ENCODE data around the gene ATE1. TPM values are rescaled to one million over a fixed set of nuclear protein-coding genes. Genes with fewer than 3 reads are reported as not detected.

ATE1 gene
- total and polyA plus RNA-seq, 2 donors (not counting 1 experiment from before 2014, with no cell fraction given) = 8.2 to 32.0 TPM

DNA sequence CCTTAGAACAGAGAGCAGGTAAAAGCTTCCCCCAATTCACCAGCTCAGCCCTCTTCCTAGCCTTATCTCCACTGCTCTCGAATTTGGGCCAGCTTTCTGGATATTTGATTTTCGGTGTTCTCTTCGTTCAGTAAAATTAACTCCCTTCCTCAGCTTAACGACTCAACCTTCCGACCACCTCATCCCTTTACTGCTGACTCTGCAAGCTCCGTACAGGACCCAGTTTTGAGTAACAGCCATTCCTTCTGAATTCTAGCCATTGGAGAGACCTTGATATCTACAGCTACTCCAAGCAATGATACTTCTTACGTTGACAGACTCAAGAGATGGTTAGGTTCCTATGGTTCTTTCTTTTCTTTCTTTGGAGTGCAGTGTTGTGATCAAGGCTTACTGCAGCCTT, 65.8 kb downstream of the ATE1 start:
- Histone ChIP-seq H3K27me3 (replicated peaks in 1 of 4; ENCODE audit: control extremely low read depth in 1 of 4, control insufficient read depth in 3 of 4, insufficient read depth in 4 of 4, low read length in 3 of 4) (no peaks in the 10 kb centered on the region), H3K4me1 (ENCODE audit: control insufficient read depth in 2 of 2, insufficient read depth in 2 of 2, low read length in 2 of 2) (peaks cover 3 to 6% of the 10 kb centered on the region in 2 donors), H3K9me3 (ENCODE audit: control extremely low read depth in 1 of 3, control insufficient read depth in 2 of 3, insufficient read depth in 1 of 3, low read length in 2 of 3) (peaks cover 0 to 2% (median 0%) of the 10 kb centered on the region in 3 donors), H4K20me1 (ENCODE audit: control insufficient read depth, insufficient read depth, low read length, poor library complexity, severe bottlenecking) (no peaks in the 10 kb centered on the region), H3K4me2 (replicated peaks; ENCODE audit: low read depth, low read length, poor library complexity, severe bottlenecking) (no peak overlapping the region), H3K36me3 (replicated peaks in 1 of 2; ENCODE audit: control extremely low read depth in 1 of 2, control insufficient read depth in 1 of 2, extremely low read depth in 1 of 2, insufficient read depth in 2 of 2, low read length in 1 of 2) (peaks cover 10% of the 10 kb centered on the region in 2 experiments), H3K27ac (ENCODE audit: low read length in 2 of 2) (no peak overlapping the region), H3K4me3 (ENCODE audit: control extremely low read depth in 1 of 5, extremely low read depth in 1 of 5, insufficient read depth in 1 of 5, low read depth in 2 of 5, low read length in 4 of 5) (no peak overlapping the region), H3K79me2 (ENCODE audit: control insufficient read depth, insufficient read depth, low read length) (no peaks in the 10 kb centered on the region), H2AFZ (ENCODE audit: insufficient read depth, low read depth, low read length, poor library complexity, severe bottlenecking) (no peak overlapping the region), H3K9ac (ENCODE audit: low read length) (no peak overlapping the region)
- ATAC-seq (ENCODE audit: low read depth) (no peak), DNase-seq (no peak)
- CTCF ChIA-PET = interaction anchor here (1.6 kb wide), 1 partner anchor 25 kb away, joined by 5 read pairs; no protein-coding TSS in a partner anchor
- TF ChIP-seq, protein P1, sequence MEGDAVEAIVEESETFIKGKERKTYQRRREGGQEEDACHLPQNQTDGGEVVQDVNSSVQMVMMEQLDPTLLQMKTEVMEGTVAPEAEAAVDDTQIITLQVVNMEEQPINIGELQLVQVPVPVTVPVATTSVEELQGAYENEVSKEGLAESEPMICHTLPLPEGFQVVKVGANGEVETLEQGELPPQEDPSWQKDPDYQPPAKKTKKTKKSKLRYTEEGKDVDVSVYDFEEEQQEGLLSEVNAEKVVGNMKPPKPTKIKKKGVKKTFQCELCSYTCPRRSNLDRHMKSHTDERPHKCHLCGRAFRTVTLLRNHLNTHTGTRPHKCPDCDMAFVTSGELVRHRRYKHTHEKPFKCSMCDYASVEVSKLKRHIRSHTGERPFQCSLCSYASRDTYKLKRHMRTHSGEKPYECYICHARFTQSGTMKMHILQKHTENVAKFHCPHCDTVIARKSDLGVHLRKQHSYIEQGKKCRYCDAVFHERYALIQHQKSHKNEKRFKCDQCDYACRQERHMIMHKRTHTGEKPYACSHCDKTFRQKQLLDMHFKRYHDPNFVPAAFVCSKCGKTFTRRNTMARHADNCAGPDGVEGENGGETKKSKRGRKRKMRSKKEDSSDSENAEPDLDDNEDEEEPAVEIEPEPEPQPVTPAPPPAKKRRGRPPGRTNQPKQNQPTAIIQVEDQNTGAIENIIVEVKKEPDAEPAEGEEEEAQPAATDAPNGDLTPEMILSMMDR (IDR thresholded peaks at IDR 0.05) = no peak
- TF ChIP-seq EZH2 (IDR thresholded peaks at IDR 0.05; ENCODE audit: borderline replicate concordance, insufficient read depth, low read depth, low read length, poor library complexity, severe bottlenecking) = no peak
- no peak overlapping the region for H3K27ac Mint-ChIP-seq
- H3K9me3 Mint-ChIP-seq (ENCODE audit: insufficient read depth) = peaks cover 7% of the 10 kb centered on the region
- peaks cover 9% of the 10 kb centered on the region for H3K4me1 Mint-ChIP-seq
- 97% methylated on average over 6 of the region's 7 CpGs for WGBS (ENCODE audit: insufficient coverage)
- no peak overlapping the region for H3K4me3 Mint-ChIP-seq
- POLR2A ChIA-PET = no interaction called here
- H3K27me3 Mint-ChIP-seq = no peaks in the 10 kb centered on the region
- intact Hi-C loops (cut with micrococcal nuclease) = no loop called here

DNA sequence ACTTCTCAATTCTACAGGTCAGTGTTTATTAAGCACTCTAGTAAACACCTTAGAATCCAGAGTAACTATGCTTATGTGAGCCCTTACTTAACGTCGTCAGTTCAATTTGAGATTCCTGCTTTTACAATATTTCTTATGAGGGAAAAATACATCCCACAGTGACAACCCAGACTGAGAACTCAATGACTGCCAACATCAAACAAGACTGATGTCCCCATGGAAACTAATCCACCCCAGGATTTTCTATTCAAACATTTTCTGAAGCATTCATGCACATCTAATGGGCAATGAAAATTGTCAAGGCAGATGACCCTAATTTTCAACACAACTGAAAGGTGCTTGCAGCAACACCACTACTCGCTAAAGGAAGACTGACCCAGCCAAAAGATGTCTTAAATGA, 67.0 kb downstream of the ATE1 start:
- H3K9me3 ChIP-seq (ENCODE audit: control extremely low read depth in 1 of 3, control insufficient read depth in 2 of 3, insufficient read depth in 1 of 3, low read length in 2 of 3) = peaks cover 0 to 2% (median 0%) of the 10 kb centered on the region in 3 donors
- POLR2A ChIA-PET = no interaction called here
- no peak overlapping the region for H3K4me2 ChIP-seq (replicated peaks; ENCODE audit: low read depth, low read length, poor library complexity, severe bottlenecking)
- peaks cover 9% of the 10 kb centered on the region for H3K4me1 Mint-ChIP-seq
- no peak overlapping the region for H3K4me3 ChIP-seq (ENCODE audit: control extremely low read depth in 1 of 5, extremely low read depth in 1 of 5, insufficient read depth in 1 of 5, low read depth in 2 of 5, low read length in 4 of 5)
- TF ChIP-seq, protein P1 (IDR thresholded peaks at IDR 0.05) = no peak
- TF ChIP-seq EZH2 (IDR thresholded peaks at IDR 0.05; ENCODE audit: borderline replicate concordance, insufficient read depth, low read depth, low read length, poor library complexity, severe bottlenecking) = no peak
- CTCF ChIA-PET = no interaction called here
- H3K27ac ChIP-seq (ENCODE audit: low read length in 2 of 2) = no peak overlapping the region
- no peaks in the 10 kb centered on the region for H3K27me3 Mint-ChIP-seq
- no peaks in the 10 kb centered on the region for H4K20me1 ChIP-seq (ENCODE audit: control insufficient read depth, insufficient read depth, low read length, poor library complexity, severe bottlenecking)
- no peak overlapping the region for H2AFZ ChIP-seq (ENCODE audit: insufficient read depth, low read depth, low read length, poor library complexity, severe bottlenecking)
- H3K9ac ChIP-seq (ENCODE audit: low read length) = no peak overlapping the region
- intact Hi-C loops (cut with micrococcal nuclease) = no loop called here
- no peak overlapping the region for H3K4me3 Mint-ChIP-seq
- H3K9me3 Mint-ChIP-seq (ENCODE audit: insufficient read depth) = peaks cover 7% of the 10 kb centered on the region
- 67% methylated on average over 2 of the region's 3 CpGs for WGBS (ENCODE audit: insufficient coverage)
- no peaks in the 10 kb centered on the region for H3K79me2 ChIP-seq (ENCODE audit: control insufficient read depth, insufficient read depth, low read length)
- peaks cover 7 to 10% of the 10 kb centered on the region in 2 experiments for H3K36me3 ChIP-seq (replicated peaks in 1 of 2; ENCODE audit: control extremely low read depth in 1 of 2, control insufficient read depth in 1 of 2, extremely low read depth in 1 of 2, insufficient read depth in 2 of 2, low read length in 1 of 2)
- no peaks in the 10 kb centered on the region for H3K27me3 ChIP-seq (replicated peaks in 1 of 4; ENCODE audit: control extremely low read depth in 1 of 4, control insufficient read depth in 3 of 4, insufficient read depth in 4 of 4, low read length in 3 of 4)
- H3K4me1 ChIP-seq (ENCODE audit: control insufficient read depth in 2 of 2, insufficient read depth in 2 of 2, low read length in 2 of 2) = peaks cover 3 to 6% of the 10 kb centered on the region in 2 donors
- no peak overlapping the region for H3K27ac Mint-ChIP-seq
- DNase-seq (no peak), ATAC-seq (ENCODE audit: low read depth) (no peak)

Measured in B cell (primary cell).